Jurkat, Clone E6-1 (cell line): ENCODE results near the gene CDHR1.

Experiments used
- DNase-seq: peaks from one replicate; pipeline ENCODE4 v3.0.0-alpha.2; 2011; ENCODE audit warnings: low read depth, low spot score
- H3K4me3 ChIP-seq: 2 replicates; pipeline ENCODE4 v1.5.1; 2011; ENCODE audit warnings: mild to moderate bottlenecking, low read length, control low read depth, moderate library complexity

CDHR1 gene

GRCh38 chr10:84217746-84218145 lies 23.4 kb downstream of the CDHR1 start:
- no peak overlapping the region for H3K4me3 ChIP-seq
- no peak for DNase-seq

- H3K4me3 ChIP-seq, result no peak overlapping the region
- DNase-seq, result no peak
These were observed 27.6 kb downstream of the CDHR1 start for GRCh38 chr10:84221916-84222315.

- no peak overlapping the region for H3K4me3 ChIP-seq
- peak; percentile 16 for DNase-seq
These were observed 30.2 kb downstream of the CDHR1 start for GRCh38 chr10:84224411-84225028.

DNA sequence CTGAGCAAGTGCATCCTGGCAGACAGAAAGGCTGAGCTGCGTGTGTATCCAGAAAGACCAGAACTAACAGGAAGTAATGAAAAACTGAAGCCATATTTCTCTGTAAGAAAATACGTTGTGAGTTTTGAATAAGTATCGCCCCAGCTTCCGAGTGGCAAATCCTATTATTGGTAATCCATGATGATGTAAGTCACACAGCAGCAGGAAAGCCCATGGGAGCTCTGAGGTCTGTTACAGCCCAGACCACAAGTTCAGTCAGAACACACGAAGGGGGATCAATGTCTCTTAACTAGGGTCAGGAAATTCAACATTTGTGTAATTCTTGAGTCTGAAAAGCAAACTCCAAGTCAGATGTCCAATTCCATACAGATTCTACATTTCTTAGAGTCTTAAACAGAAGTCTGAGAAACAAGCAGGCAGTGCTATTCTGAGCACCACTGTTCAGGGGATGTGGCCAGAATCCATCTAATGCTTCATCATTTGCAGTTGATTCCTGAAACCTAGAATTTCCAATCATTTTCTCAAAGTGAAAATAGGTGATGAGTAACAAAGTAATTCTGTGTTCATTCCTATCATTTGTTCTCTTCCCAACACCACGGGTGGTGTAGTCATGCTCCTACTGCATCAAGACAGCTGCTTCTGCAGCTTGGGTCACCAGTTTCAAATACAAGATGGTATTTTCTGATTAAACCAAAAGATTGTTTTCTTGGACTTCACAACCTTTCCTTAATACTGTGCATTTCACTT lies 31.3 kb downstream of the CDHR1 start, which contains the start of gene LRIT2:
TSS of gene LRIT2 (minus strand) at position 118 of the 747 bp plus-strand sequence. CDS start at position 94, 24 bp downstream.
- no peak for DNase-seq
- no peak within 1 kb of the TSS for H3K4me3 ChIP-seq

- no peak overlapping the region for H3K4me3 ChIP-seq
- DNase-seq, result no peak
These were observed 32.3 kb downstream of the CDHR1 start for GRCh38 chr10:84226616-84227015.

DNA sequence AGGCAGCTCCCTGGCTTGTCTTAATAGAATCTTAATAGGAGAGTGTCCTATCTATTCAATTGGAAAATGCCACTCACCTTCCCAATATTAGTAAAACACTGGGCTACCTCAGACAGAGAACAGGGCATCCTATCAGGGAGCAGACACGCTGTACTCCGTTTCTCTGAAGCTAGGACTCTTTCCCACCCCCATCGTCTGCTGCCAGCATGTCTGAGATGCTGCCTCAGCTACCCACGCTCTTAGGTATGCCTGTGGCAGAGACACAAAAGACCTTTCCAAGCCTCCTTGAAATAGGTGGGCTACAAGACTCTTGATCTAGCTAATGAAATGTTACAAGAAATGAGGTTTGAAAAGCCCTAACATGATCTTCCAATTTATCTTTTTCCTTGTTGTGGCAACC lies 33.5 kb downstream of the CDHR1 start:
- no peak overlapping the region for H3K4me3 ChIP-seq
- no peak for DNase-seq

GRCh38 chr10:84230359-84230758 lies 36.0 kb downstream of the CDHR1 start:
- H3K4me3 ChIP-seq, result no peak overlapping the region
- no peak for DNase-seq

DNA sequence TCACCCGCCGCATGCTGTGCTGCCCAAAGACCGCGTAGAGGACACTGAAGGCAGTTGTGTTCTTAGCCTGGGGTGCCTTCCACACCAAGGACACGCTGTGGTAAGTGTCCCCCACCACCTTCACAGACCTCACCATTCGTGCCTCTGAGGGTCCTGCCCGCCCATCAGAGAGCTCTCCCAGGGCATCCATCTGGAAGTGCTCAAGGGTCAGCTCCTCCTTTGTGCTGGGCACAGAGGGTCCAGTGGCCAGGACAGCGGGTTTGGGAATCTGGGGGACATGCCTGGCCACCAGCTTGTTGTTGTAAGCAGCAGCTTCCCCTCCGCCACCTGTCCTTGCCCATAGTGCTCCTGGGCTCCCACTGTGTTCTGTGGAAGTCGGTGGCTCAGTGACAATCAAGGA lies 38.0 kb downstream of the CDHR1 start:
- DNase-seq, result no peak
- H3K4me3 ChIP-seq, result no peak overlapping the region

DNA sequence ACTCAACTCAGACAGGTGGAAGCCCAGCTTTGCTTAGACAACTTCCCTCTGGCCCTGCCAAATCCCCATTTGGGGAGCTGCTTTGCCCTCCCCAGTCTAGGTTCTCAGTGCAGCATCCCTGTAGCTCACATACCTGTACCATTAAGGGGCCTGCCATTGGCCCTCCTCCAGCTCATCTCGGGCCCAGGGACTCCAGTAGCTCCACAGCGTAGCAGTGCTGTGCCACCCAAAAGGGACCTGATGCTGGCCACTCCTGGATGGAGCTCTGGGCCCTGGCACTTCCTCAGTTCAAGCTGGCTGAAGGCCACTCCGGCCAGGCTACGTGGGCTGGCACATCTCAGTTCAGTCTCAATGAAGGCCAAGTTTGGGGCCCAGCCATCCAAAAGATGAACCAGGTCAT lies 39.6 kb downstream of the CDHR1 start:
- no peak overlapping the region for H3K4me3 ChIP-seq
- DNase-seq, result no peak

GRCh38 chr10:84234479-84234878 lies 40.1 kb downstream of the CDHR1 start:
- no peak for DNase-seq

DNA sequence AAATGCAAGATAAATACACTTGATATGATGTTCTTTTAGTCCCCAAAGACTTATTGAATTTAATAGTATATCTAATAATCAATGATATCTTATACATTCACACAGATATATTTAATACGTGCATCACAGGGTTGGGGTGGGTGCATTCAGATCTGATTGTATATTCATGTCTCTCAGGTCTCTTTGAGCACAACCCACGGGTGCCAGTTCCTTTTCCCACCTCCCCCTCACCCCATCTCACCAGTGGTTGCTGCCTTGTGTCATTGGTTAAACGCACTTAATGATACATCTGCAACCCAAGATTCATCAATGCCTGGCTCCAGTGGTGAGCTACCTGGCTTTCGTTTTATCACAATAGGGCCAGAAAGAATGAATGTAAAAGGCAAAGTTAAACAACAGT lies 40.8 kb downstream of the CDHR1 start:
- no peak overlapping the region for H3K4me3 ChIP-seq
- DNase-seq, result no peak

More at GRCh38 chr10:84234479-84234878, 40.1 kb downstream of the CDHR1 start:
- no peak overlapping the region for H3K4me3 ChIP-seq

DNA sequence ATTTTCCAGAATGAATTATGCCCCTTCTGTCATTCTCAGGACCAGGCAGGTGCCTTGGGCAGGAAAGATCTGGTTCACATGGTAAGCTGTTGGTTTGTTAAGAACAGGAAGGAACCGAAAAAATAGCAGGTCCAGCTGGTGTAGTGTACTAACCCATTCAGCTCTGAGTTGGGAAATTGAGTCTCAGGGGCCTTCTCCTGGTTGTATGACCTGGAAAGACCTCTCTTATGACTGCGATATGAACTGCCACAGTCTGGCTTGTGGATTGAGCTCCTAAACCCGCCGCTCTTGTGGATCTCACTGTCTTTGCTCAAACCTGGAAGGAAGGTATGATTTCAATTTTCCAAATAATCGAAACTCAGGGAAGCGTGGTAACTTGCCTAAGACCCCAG lies 42.5 kb downstream of the CDHR1 start:
- DNase-seq, result no peak
- H3K4me3 ChIP-seq, result no peak overlapping the region

- no peak overlapping the region for H3K4me3 ChIP-seq
- no peak for DNase-seq
These were observed 43.1 kb downstream of the CDHR1 start for GRCh38 chr10:84237199-84238051.

DNA sequence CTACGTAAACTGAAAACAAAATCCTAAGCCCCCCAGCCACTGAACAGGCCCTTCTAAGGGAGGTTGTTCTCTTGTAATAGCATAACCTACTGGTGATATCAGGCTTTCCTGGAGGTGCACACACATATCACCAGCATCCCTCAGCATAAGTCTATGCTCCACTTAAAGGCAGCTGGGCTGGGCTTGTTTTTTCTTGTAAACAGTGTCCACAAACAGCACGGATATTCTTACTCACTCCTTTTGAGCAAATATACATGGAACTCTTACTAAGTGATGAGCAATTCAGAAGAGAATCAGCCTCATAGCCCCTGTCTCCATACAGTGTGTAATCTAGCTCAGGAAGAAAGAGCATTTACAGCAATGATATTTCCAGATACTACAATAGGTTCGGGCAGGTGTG lies 44.6 kb downstream of the CDHR1 start:
- DNase-seq, result no peak
- no peak overlapping the region for H3K4me3 ChIP-seq

DNA sequence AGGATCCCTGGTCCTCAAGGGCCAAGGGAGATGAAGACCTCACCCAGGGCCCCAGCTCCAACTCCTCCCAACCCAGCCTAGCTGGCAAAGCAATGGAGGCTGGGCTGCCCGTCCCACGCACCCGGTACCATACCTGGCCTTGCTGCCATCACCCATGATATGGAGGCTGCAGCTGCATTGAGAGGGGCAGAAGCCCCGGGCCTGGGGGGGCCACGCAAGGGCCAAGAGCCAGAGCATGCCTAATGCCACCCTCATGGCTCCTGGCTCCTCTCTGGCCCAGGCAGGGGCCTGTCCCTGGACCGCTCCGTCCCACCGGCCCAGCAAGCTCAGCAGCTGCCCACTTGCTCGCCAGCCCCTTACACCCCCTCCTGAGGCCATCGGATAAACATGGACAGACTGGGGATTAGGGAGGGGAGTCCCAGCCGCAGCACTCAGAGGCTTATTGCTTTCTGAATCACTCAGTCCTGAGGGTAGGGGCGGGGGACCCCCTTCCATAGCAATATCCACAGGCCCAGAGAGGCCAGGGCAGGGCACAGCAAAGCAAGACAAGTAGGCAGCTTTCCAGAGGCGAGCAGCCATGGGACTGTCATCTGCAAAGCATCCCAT lies 47.0 kb downstream of the CDHR1 start, which contains the start of gene LRIT1:
TSS of gene LRIT1 (minus strand) at position 362 of the 606 bp plus-strand sequence. CDS start at position 255, 107 bp downstream.
- no peak within 1 kb of the TSS for H3K4me3 ChIP-seq
- no peak for DNase-seq

DNA sequence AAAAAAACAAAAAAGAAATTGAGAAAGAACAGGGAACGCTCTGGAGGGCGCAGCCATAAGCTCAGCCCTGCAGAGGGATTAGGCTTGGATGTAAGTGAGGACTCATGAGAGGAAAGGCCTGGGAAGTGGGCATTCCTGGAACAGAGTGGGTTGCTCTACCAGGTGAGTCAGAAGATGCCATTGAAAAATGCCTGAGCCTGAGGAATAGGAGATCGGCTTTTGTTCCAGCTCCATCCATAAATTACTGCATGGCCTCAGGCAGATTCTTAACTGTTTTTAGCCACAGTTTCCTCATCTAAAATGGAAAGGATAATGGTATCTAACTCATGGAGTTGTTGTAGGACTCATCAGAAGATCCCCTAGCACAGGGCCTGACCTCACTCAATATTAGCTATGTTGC lies 49.4 kb downstream of the CDHR1 start:
- H3K4me3 ChIP-seq, result no peak overlapping the region
- no peak for DNase-seq

- DNase-seq, result no peak
- H3K4me3 ChIP-seq, result no peak within 1 kb of the TSS
These were observed 50.4 kb downstream of the CDHR1 start, which contains the start of gene RGR for GRCh38 chr10:84244651-84245270. TSS of gene RGR (plus strand) at chr10:84245053. CDS start at chr10:84245091, 38 bp downstream.

GRCh38 chr10:84247496-84247895 lies 53.2 kb downstream of the CDHR1 start:
- H3K4me3 ChIP-seq, result no peak overlapping the region
- DNase-seq, result no peak

DNA sequence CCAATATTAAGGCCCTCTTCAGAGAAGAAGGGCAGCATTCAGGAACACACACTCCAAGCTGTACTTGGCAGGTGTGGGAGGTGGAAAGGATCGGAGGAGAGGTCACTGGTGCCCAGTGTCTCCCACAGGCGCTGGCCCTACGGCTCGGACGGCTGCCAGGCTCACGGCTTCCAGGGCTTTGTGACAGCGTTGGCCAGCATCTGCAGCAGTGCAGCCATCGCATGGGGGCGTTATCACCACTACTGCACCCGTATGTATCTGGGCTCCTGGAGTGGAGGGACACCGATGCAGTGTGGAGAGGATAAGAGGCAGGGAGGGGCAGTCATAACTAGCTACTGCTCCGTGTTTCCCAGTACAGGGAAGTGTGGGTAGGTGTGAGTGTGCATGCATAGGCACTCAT lies 54.5 kb downstream of the CDHR1 start:
- DNase-seq, result no peak
- H3K4me3 ChIP-seq, result no peak overlapping the region
